ENCODE data around the gene UQCRH.

Gene UQCRH
- total RNA-seq = 61.6 to 63.5 reads per million in 2 donors

DNA sequence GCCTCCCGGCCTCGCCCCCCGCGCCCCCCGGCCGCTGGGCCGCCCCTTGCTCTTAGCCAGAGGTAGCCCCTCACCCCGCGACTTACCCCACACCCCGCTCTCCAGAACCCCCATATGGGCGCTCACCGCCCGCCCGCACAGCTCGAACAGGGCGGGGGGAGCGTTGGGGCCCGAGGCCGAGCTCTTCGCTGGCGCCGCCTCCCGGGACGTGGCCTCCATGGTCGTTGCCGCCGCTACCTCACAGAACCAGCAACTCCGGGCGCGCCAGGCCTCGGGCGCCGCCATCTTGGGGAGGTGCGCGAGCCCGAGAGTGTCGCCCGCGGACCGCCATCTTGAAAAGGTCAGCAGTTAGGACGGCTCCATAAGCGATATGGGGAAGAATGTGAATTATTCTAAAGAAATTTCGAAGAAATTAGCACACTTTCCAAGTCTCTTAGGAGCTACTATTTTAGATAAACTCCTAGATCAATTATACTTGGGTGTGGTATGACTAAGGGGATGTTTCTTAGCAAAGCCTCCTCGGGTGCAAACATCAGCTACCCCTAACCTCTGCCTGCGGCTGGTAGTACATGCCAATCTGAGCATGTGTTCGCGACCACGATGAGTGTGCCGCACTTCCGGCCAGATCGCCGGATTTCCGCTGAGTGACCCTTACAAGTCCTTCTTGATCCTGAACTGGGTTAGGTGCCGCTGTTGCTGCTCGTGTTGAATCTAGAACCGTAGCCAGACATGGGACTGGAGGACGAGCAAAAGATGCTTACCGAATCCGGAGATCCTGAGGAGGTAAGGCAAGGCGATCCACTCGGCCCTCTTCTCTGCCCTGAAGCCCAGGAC lies at the start of gene UQCRH, which contains the start of gene LRRC41:
Gene UQCRH (plus strand): TSS at position 661 of the 834 bp plus-strand sequence. CDS start 69 bp downstream, at position 730.
Gene LRRC41 (minus strand): TSS at position 579 of the 834 bp plus-strand sequence. CDS start 294 bp downstream, at position 285.
- DNase-seq = peak; percentile 86

DNA sequence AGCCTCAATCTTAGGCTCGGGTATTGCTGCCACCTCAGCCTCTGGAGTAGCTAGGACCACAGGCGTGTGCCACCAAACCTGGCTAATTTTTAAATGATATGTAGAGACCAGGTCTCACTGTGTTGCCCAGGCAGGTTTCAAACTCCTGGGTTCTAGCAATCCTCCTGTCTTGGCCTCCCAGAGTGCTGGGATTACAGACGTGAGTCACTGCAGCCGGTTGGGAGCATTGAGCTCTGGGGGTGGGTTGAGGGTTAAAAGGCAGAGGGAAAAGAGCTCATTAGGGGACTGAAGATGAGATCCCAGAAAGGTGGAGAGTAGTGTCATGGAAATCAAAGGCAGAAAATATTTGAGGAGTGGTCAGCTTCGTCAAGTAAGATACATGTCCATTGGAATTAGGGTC lies 48.8 kb upstream of the UQCRH start:
- DNase-seq = no peak

DNA sequence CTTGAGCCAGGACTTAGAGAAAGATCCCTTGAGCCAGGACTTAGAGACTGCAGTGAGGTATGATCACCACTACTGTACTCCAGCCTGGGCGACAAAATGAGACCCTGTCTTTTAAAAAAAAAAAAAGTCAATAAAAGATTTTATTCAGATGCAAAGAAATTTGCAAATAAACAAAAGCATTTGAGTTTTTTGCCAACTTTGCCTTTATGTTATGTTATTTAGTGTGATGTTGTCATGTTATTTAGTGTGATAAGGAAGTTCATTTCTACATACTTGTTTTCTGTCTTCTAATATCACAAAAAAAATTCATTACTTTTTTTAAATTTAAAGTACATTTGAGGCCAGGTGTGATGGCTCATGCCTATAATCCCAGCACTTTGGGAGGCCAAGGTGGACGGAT lies 47.0 kb upstream of the UQCRH start:
- DNase-seq = no peak

DNA sequence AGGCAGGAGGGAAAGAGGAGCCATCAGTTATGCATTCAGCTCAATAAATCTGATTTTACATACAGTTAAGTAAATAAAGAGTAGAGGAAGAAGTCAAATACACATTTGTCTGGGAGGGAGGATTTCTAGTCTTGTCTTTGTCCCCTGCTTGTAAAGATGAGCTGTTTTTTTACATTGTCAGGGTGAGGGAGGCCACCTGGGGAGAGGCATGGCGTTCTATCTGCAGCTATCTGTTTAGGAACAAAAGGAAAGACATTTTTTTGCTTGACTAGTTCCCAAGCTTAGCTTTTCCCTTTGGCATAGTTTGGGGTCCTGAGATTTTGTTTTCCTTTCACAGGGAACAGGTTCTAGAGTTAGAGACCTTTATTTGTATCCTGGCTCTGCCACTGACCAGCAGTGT lies 41.0 kb upstream of the UQCRH start:
- no peak for DNase-seq

DNA sequence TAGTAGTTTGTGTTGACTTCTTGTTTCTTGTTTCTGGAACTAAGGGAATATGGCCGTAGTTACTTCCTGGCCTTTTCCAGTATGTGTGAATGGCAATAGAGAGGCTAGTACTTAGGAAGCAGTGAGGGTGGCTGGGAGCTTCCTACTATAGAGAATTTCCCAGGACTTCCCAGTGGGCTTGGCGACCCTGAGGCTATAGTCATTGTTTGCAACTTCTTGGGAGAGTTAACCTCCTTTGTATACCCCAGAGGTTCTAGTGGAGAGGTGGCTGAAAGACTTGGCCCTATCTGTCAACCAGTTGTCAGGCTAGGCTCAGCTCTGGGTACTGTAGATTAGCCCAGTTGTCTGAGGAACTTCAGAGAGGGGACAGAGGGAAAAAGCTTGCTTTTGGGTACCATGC lies 40.4 kb upstream of the UQCRH start:
- no peak for DNase-seq

DNA sequence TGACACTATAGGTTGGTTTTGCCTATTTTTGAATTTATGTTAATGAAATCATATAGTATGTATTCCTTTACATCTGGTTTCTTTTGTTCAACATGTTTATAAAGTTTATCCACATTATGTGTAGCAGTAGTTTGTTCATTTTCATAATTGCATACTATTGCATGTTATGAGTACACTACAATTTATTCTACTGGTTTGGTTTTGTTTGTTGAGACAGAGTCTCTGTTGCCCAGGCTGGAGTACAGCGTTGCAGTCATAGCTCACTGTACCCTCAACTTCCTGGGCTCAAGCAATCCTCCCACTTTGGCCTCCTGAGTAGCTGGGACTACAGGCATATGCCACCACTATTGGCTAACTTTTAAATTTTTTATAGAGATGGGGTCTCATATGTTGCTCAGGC lies 34.9 kb upstream of the UQCRH start:
- DNase-seq = no peak

DNA sequence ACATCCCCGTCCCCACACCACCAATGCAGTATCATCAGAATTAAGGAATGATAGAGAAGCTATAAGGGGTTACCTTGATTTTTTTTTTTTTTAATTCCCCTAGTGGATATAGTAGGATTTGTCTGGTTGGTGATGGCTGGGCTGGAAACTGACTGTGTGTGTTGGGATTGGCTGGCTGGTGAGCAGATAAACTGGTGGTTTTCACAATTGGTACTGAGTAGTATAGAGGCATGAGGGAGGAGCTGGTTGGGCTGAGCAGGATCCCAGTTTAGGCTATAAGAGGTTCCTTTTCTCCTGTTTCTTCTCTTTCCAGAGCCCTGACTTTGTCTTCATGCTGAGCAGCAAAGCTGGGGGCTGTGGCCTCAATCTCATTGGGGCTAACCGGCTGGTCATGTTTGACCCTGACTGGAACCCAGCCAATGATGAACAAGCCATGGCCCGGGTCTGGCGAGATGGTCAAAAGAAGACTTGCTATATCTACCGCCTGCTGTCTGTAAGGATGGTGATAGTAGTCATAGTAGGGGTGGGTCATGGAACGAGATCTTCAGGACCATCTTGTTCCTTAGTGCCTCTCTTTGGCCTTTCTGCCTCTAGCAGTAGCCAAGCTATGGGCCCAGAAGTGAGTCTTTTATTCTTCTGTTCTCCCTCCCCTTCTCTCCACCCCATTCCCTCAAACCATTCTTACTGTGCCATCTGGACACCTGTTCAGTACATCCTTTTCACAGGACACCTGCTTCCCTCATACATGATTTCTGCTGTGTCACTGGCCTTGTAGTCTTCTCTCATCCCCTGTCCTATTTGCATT lies 29.1 kb upstream of the UQCRH start:
- DNase-seq = no peak

DNA sequence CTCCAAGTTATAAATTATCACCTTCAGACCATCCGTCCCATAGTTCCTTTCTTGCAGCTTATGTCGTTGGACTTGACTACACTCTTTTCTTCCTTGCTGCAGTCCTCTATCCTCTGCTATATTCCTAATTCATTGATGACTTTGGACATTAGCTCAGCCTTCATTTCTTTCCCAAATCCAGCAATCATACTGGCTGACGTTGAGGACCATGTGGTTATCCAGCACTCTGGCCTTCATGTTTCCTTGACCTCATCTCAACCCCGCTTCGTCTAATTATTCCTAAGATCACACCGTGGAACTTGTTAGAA lies 28.5 kb upstream of the UQCRH start:
- no peak for DNase-seq

DNA sequence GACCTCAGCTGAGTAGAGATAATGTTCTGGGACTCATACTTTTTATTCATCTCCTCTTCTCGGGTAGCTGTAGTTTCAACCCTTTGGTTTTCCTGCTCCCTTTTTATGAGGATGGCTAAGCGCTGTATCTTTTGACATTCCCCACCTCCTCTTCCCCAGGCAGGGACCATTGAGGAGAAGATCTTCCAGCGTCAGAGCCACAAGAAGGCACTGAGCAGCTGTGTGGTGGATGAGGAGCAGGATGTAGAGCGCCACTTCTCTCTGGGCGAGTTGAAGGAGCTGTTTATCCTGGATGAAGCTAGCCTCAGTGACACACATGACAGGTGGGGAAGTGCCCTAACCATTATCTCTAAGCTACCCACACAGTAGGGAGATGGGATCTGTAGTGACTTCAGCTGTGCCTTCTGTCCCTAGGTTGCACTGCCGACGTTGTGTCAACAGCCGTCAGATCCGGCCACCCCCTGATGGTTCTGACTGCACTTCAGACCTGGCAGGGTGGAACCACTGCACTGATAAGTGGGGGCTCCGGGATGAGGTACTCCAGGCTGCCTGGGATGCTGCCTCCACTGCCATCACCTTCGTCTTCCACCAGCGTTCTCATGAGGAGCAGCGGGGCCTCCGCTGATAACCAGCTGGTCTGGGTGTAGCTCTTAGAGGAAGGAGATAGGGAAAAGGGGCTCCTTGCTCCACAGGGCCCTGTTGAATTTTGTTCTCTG lies 25.7 kb upstream of the UQCRH start:
- DNase-seq = no peak

DNA sequence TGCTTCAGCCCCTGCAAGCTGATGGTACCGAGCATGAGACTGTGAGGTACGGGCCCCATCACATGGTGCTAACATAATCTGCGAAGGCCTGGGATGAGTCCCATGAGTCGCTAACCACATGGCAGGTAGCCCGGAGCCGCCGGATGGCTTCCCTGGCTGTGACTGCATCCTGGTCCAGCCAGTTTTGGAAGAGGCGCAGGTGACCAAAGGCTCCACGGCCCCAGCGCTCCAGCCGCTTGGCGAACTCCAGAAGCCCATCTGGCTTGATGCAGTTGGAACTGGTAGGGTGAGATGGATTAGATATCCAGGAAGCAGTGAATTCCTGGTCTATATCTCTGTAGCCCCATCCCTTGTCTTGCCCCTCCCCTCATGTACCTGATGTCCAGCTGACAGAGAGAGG lies 24.7 kb upstream of the UQCRH start:
- DNase-seq = no peak

DNA sequence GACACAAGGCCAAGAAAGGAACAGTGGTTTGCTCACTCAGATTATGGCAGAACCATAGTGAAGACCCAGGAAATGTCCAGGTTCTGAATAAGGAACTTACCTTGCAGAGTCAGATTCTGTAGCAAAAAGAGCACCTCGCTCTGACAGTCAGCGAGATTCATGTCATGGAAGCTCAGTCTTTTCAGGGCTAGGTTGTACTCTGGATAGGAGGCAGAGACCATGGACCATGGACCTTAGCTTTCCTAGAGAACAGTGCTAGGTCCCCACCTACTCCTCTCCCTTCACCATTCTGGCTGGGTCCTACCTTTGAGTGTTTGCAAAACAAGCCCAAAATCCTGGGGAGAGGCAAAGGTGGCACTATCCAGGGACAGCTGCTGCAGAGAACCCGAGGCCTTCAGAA lies 23.4 kb upstream of the UQCRH start:
- no peak for DNase-seq

DNA sequence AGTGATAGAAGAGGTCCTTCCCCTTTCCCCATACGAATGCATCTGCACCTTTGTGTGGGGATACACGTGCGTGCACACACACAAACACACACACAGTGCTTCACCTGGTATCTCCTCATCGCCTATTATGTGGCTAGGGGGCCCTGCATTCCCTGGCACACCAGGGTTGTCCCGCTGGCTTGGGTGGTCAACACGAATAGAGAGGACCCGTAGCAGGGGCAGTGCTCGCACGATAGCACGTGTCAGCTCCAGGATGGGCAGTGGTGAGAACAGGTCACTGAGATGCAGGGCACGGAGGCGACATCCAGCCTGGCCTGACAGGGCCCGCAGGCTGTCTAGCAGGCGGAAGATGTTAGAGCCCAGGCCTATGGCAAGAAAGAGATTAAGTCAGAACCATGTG lies 22.5 kb upstream of the UQCRH start:
- no peak for DNase-seq

DNA sequence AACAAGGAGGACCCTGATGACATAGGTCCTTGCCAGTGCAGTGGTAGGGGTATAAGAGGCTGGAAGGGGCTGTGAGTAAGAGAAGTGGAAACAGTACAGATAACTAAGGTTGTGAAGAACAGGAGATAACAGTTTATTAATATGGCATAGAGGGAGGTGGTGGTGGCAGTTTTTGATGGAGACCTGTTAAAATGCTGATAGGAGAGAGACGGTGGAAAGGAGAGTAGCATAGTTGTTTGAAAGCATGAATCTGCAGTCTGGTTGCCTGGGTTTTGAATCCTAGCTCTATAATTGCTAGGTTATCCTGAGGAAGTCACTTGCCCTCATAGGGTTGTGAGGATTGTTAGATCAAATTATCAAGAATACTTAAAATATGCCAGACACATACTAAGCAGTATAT lies 19.4 kb upstream of the UQCRH start:
- DNase-seq = no peak

DNA sequence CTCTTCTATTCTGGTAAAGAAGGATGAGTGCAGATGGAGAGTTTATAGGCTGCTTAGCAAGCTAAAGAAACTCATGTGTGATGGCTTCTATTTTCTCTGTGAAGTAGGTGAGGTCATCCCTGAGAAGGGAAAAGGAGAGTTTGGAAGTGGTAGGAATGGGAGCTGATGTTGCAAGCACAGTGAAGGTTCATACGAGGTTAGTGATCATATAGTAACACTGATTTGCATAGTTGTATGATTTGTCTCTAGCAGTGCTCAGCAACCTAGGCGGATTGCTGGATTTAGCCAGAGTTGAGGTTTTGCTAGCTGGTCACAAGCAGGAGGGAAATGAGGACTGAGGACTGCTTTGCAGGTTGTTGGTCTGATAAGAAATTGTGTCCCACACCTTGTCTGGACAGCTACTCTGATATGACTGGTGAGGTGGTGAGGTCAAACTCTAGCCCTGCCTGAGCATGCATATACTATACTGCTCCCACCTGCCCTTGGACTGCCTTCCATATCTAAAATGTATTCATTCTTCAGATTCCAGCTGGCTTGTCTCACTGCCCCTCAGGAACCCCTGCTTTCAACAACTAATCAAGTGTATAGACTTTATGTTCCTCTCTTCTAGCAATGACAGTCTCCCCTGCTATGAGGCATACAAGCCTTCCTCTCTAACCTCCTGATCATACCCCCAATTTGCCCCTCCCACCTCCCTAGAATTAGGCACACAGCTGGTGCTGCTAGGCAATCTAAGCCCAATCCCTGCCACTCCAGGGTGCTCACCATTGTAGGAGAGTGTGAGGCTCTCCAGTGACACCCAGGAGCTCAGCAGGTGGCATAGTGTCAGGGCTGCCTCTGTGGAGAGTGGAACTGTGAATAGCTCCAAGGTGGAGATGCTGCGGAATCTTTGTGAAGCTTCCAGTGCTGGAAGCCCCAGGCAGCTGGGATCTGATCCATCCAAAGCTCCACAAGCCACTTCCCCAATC lies 18.6 kb upstream of the UQCRH start:
- no peak for DNase-seq

DNA sequence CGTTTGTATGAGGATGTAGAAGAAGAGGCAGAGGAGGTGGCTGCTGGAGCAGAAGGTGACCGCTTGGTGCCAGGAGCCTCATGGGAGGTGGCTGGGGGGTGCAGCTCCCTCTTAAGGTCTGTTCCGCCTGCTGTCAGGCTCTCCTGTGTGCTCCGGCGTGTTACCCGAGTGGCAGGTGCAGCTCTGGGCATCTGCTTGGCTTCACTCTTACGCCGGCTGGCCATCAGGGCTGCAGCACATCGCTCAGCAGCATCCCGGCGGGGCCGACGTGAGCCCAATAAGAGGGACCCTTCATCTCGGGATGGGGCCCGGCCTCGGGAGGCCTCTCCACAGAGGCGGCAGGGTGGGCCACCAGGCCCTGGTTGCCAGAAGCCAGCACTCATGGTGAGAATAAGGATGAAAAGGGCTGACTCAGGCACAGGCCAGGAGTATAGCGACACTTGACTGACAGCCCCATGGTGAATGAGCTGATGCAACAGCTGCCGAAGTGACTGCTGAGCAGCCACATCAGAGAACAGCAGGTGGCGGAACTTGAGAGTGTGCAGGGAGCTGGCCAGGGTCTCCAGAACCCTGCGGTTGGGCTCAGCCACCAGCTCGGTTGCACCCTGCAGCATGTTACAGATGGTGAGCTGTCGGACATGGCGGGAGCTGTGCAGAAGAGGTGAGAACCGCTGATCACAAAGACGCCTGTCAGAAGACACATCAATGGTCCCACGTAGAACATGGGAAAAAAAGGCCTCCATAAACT lies 17.6 kb upstream of the UQCRH start:
- no peak for DNase-seq

DNA sequence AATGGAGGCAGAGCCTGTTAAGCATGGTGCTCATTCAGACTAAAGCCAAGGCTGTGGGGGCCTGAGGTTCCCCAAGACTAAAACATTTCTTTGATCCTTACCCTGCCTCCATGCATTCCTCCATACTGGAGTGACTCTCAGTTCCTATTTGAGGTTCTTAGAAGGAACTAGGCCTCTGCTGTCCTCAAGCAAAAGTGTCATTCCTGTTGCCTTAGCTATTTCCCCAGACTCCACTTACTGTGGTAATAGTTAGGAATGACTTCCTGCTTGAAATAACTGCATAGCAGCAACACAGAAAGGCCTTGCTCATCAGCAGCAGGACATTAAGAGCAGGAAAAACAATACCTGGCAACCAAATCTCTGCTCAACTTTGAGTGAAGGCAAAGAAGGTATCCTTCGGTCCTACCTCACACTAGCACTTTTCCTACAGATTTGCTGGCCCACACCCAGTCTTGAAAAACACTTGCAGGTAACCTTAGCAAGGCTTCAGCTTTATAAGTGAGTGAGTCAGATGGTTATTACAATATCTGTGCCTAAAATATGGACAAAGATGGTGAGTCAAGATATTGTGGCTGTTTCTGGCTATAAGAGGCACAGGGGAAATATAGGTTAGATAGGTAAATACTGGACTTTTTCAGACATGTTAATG lies 14.9 kb upstream of the UQCRH start:
- no peak for DNase-seq

DNA sequence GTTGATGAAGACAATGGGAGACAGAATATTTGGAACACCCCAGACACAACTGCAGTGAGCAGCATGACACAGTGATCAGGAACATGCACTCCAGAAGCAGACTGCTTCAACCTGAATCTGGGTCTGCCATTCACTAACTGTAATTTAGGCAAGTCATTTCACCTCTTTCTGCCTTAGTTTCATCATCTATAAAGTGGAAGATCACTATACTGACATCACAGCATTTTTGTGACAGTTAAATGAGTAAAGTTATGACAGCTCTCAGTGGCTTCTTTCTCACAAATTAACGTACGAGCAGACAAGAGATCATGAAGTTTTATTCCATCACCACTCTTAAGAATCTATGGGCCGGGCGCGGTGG lies 14.4 kb upstream of the UQCRH start:
- DNase-seq = no peak

DNA sequence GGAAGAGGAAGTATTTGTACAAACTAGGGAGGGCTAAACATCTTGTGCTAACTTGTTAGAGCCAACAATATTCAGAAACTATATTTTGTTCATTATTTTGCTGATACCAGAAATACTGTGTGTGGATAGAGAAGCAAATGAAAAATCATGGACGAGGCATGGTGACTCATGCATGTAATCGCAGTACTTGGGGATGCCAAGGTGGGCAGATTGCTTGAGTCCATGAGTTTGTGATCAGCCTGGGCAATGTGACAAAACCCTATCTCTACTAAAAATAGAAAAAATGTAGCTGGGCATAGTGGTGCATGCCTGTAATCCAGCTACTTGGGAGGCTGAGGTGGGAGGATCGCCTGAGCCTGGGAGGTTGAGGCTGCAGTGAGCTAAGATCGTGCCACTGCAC lies 13.5 kb upstream of the UQCRH start:
- no peak for DNase-seq

DNA sequence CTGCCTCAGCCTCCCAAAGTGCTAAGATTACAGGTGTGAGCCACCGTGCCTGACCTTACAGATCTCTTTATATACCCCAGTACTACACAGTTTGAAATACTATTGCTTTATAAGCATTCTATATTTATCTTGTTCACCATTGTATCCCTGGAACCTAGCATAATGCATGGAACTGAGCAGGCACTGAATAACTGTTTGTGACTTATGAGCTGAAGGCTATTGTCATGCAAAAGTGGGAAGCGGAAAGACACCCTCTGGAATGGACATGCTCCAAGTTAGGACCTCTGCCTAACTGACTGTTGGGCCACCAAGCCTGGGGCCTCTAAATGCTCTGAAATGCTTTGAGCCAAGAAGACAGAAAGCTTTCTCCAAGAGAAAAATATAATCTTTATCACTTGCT lies 8.2 kb upstream of the UQCRH start:
- DNase-seq = no peak

DNA sequence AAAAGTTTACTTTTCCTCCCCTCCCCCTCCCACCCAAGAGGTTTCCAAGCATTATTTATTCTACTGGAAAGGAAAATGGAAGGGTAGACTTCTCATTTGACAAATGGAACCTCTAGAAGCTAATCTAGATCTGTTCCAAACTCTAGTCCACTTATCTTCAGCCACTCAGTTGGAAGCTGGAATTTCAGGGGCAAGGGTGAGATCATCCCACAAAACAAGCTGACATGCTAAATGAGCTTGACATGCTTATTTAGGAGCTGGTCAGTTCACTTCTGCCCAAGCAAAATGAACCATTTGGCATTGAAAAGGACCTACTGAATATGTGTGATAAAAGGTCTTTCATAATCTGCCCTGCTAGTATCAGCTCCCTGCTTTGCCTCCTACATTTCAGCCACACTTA lies 5.1 kb upstream of the UQCRH start:
- DNase-seq = no peak
